CD14-positive monocyte (primary cell): Measurements from ENCODE around the gene OR9G1. TPM values are rescaled to one million over a fixed set of nuclear protein-coding genes. Genes with fewer than 3 reads are reported as not detected.

Source experiments
- DNase-seq, 3 donors: peaks; one replicate each; pipeline ENCODE4 v3.0.0-alpha.2; 2011 to 2022
- H2AFZ ChIP-seq: 2 replicates; pipeline ENCODE4 v1.6.0; 2012; ENCODE audit warnings: mild to moderate bottlenecking, low read depth, low read length, inconsistent platforms; ENCODE audit not compliant: insufficient read depth, poor library complexity, severe bottlenecking
- H3K27ac ChIP-seq, 2 donors: 1 replicate in 1 of 2; 2 replicates in 1 of 2; pipeline ENCODE4 v1.5.1; 2012 to 2013; ENCODE audit warnings: low read length in 2 of 2, control low read depth in 1 of 2, inconsistent platforms in 1 of 2, low read depth in 1 of 2, mild to moderate bottlenecking in 1 of 2
- H3K27me3 ChIP-seq, 2 donors: one replicate each; pipeline versions ENCODE4 v1.6.0 to v1.6.1; 2011 to 2013; ENCODE audit warnings: low read length in 2 of 2; ENCODE audit not compliant: control insufficient read depth in 2 of 2, insufficient read depth in 2 of 2
- H3K36me3 ChIP-seq, 2 donors: replicated peaks in 1 of 2; 1 replicate in 1 of 2; 2 replicates in 1 of 2; pipeline versions ENCODE4 v1.5.1 to v1.6.1; 2012 to 2013; ENCODE audit warnings: low read length in 2 of 2, control low read depth in 1 of 2, inconsistent platforms in 1 of 2, mild to moderate bottlenecking in 1 of 2; ENCODE audit not compliant: insufficient read depth in 2 of 2, control insufficient read depth in 1 of 2
- H3K4me1 ChIP-seq, 2 donors: 1 replicate in 1 of 2; 2 replicates in 1 of 2; pipeline versions ENCODE4 v1.5.1 to v1.6.1; 2012 to 2013; ENCODE audit warnings: low read length in 2 of 2, control low read depth in 1 of 2, inconsistent platforms in 1 of 2, mild to moderate bottlenecking in 1 of 2, moderate library complexity in 1 of 2; ENCODE audit not compliant: insufficient read depth in 2 of 2, control insufficient read depth in 1 of 2
- H3K4me2 ChIP-seq: replicated peaks from 2 replicates; pipeline ENCODE3; 2012; ENCODE audit warnings: low read length, moderate library complexity, mild to moderate bottlenecking; ENCODE audit not compliant: poor library complexity, severe bottlenecking; ENCODE audit errors: extremely low read depth
- H3K4me3 ChIP-seq, 3 experiments: fragments of 200-600 bp in 1 of 3; sonication (generic) in 1 of 3; replicated peaks in 1 of 3; 1 replicate in 2 of 3; 2 replicates in 1 of 3; pipeline ENCODE4 v1.5.1; 2011 to 2013; ENCODE audit warnings: low read length in 3 of 3, mild to moderate bottlenecking in 3 of 3, control low read depth in 2 of 3, low read depth in 2 of 3, inconsistent platforms in 1 of 3, moderate library complexity in 1 of 3
- H3K79me2 ChIP-seq: 2 replicates; pipeline ENCODE4 v1.6.0; 2012; ENCODE audit warnings: mild to moderate bottlenecking, control low read depth, inconsistent platforms, low read length, moderate library complexity; ENCODE audit not compliant: insufficient read depth
- H3K9ac ChIP-seq: 2 replicates; pipeline ENCODE4 v1.6.0; 2017; ENCODE audit warnings: low read length, mild to moderate bottlenecking; ENCODE audit not compliant: insufficient read depth, poor library complexity, severe bottlenecking
- H3K9me3 ChIP-seq, 2 donors: replicated peaks in 1 of 2; 1 replicate in 1 of 2; 2 replicates in 1 of 2; pipeline versions ENCODE4 v1.5.1 to v1.6.1; 2012 to 2013; ENCODE audit warnings: low read length in 2 of 2, control low read depth in 1 of 2; ENCODE audit not compliant: control insufficient read depth in 1 of 2, insufficient read depth in 1 of 2
- H4K20me1 ChIP-seq: 2 replicates; pipeline ENCODE4 v1.6.0; 2012; ENCODE audit warnings: mild to moderate bottlenecking, low read length, control low read depth, moderate library complexity; ENCODE audit not compliant: insufficient read depth
- H3K27ac Mint-ChIP-seq, 7 donors: one replicate each; pipeline ENCODE4 v1.8.0; 2020; ENCODE audit warnings: mild to moderate bottlenecking in 7 of 7, mixed read lengths in 7 of 7, moderate library complexity in 6 of 7, inconsistent platforms in 2 of 7
- H3K27me3 Mint-ChIP-seq, 3 donors: one replicate each; pipeline ENCODE4 v1.8.0; 2021 to 2022; ENCODE audit warnings: low read depth in 3 of 3, mild to moderate bottlenecking in 3 of 3, mixed read lengths in 3 of 3, moderate library complexity in 3 of 3, inconsistent platforms in 1 of 3
- H3K36me3 Mint-ChIP-seq, 2 donors: one replicate each; pipeline ENCODE4 v1.8.0; 2020; ENCODE audit warnings: mixed read lengths in 2 of 2, inconsistent platforms in 1 of 2, mild to moderate bottlenecking in 1 of 2
- H3K4me1 Mint-ChIP-seq: one replicate; pipeline ENCODE4 v1.8.0; 2020; ENCODE audit warnings: mild to moderate bottlenecking, mixed read lengths
- H3K4me3 Mint-ChIP-seq, 2 donors: one replicate each; pipeline ENCODE4 v1.8.0; 2020; ENCODE audit warnings: mild to moderate bottlenecking in 2 of 2, mixed read lengths in 2 of 2, moderate library complexity in 1 of 2
- H3K9me3 Mint-ChIP-seq, 7 donors: one replicate each; pipeline ENCODE4 v1.8.0; 2020 to 2022; ENCODE audit warnings: mixed read lengths in 7 of 7, mild to moderate bottlenecking in 6 of 7, moderate library complexity in 6 of 7, inconsistent platforms in 2 of 7
- WGBS: methylation state at CpG from one replicate; pipeline ENCODE4 v1.1.5; 2013; ENCODE audit warnings: missing lambda C conversion rate; ENCODE audit not compliant: insufficient coverage; 5-methylcytosine and 5-hydroxymethylcytosine counted together
- intact Hi-C, 2 donors: fragments of 100-400 bp; cut with micrococcal nuclease; formaldehyde crosslinking; loops; one replicate each; pipeline versions ENCODE4 v1.15.0 to v1.15.1; 2023
- polyA plus RNA-seq, 3 donors: library from polyadenylated mRNA; depleted of rRNA in 1 of 3; unstranded in 2 of 3; stranded (reverse) in 1 of 3; fragments of 300-500 nt in 2 of 3; fragments of >200 nt in 1 of 3; fragmentation: Illumina TruSeq in 2 of 3; gene quantifications; 1 replicate in 2 of 3; 2 replicates in 1 of 3; pipeline ENCODE4 v1.2.3, GENCODE V29; 2012 to 2021
- small RNA-seq: library from RNA; depleted of rRNA; stranded (forward); fragments of <200 nt; gene quantifications from one replicate; pipeline ENCODE3, GENCODE V24; 2012; ENCODE audit warnings: low read depth; ENCODE audit not compliant: insufficient read length
- TF ChIP-seq, protein P1 (sequence below): fragments of 200-600 bp; IDR thresholded peaks from one replicate; pipeline ENCODE4 v1.8.0; 2022; ENCODE audit warnings: antibody characterized with exemption, mild to moderate bottlenecking

Gene OR9G1
- polyA plus RNA-seq, 3 donors = not detected

DNA sequence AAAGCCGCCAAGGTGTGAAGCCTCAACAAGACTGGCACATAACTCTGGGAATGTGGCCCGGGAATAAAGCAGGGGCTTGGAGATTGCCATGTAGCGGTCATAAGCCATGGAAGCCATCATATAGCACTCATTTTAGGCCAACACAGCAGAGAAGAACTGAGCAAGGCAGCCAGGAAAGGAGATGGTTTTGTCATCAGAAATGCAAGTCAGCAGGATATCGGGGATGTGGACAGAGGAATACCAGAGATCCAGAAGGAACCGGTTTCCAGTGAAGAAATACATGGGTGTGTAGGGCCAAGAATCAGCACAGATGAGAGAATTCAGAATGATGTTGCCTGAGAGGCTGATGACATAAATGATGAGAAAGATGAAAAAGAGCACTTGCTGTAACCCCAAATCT is 52.6 kb downstream of the OR9G1 start:
- no peak overlapping the region for H3K4me3 ChIP-seq
- peaks cover 0 to 2% (median 2%) of the 10 kb centered on the region in 3 donors for H3K27me3 Mint-ChIP-seq
- H3K27ac ChIP-seq = no peak overlapping the region
- no peaks in the 10 kb centered on the region for H3K36me3 ChIP-seq
- H3K9me3 ChIP-seq = no peaks in the 10 kb centered on the region
- no peak for DNase-seq
- H3K27ac Mint-ChIP-seq = no peak overlapping the region
- H3K4me1 Mint-ChIP-seq = no peaks in the 10 kb centered on the region
- H3K79me2 ChIP-seq = no peaks in the 10 kb centered on the region
- intact Hi-C loops = no loop called here
- no peak overlapping the region for H3K4me3 Mint-ChIP-seq
- no peak overlapping the region for H3K4me2 ChIP-seq
- H4K20me1 ChIP-seq = no peaks in the 10 kb centered on the region
- no peaks in the 10 kb centered on the region for H3K36me3 Mint-ChIP-seq
- WGBS = 93% methylated on average over 4 of the region's 5 CpGs
- TF ChIP-seq, protein P1, sequence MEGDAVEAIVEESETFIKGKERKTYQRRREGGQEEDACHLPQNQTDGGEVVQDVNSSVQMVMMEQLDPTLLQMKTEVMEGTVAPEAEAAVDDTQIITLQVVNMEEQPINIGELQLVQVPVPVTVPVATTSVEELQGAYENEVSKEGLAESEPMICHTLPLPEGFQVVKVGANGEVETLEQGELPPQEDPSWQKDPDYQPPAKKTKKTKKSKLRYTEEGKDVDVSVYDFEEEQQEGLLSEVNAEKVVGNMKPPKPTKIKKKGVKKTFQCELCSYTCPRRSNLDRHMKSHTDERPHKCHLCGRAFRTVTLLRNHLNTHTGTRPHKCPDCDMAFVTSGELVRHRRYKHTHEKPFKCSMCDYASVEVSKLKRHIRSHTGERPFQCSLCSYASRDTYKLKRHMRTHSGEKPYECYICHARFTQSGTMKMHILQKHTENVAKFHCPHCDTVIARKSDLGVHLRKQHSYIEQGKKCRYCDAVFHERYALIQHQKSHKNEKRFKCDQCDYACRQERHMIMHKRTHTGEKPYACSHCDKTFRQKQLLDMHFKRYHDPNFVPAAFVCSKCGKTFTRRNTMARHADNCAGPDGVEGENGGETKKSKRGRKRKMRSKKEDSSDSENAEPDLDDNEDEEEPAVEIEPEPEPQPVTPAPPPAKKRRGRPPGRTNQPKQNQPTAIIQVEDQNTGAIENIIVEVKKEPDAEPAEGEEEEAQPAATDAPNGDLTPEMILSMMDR = no peak
- H3K27me3 ChIP-seq = no peaks in the 10 kb centered on the region
- H3K9ac ChIP-seq = no peak overlapping the region
- H2AFZ ChIP-seq = no peak overlapping the region
- H3K4me1 ChIP-seq = no peaks in the 10 kb centered on the region
- peaks cover 0 to 6% (median 2%) of the 10 kb centered on the region in 7 donors for H3K9me3 Mint-ChIP-seq

Small RNA genes lying within 50 kb of the gene (small RNA-seq; reads per million reads assigned to genes)
- gene AP001803.1 (not detected), gene AP004245.1 (not detected), gene MIR6128 (not detected)

Other genes starting within 250 kb of the OR9G1 start
- not detected for gene OR5M3, start 225.7 kb upstream of the OR9G1 start, polyA plus RNA-seq
- gene OR5M8, start 207.7 kb upstream of the OR9G1 start, polyA plus RNA-seq = not detected
- gene OR5M11, start 155.8 kb upstream of the OR9G1 start, polyA plus RNA-seq = not detected
- gene OR5M10, start 121.4 kb upstream of the OR9G1 start, polyA plus RNA-seq = not detected
- not detected for gene OR5M1, start 84.2 kb upstream of the OR9G1 start, polyA plus RNA-seq
- not detected for gene OR5AP2, start 56.7 kb upstream of the OR9G1 start, polyA plus RNA-seq
- gene OR5AR1, start 35.4 kb upstream of the OR9G1 start, polyA plus RNA-seq = not detected
- not detected for gene OR9G4, start 49.6 kb downstream of the OR9G1 start, polyA plus RNA-seq